Measurements from ENCODE around the gene RREB1.

GRCh38 chr6:7124114-7124513, 16.4 kb downstream of the RREB1 start:
- TF ChIP-seq CTCF (IDR thresholded peaks at IDR 0.05; ENCODE audit: borderline replicate concordance, extremely low read depth, low read length, poor library complexity, severe bottlenecking), result no peak
- TF ChIP-seq EZH2 (IDR thresholded peaks at IDR 0.05; ENCODE audit: borderline replicate concordance, low read depth, low read length, severe bottlenecking), result no peak
